ENCODE results near the gene TMEM120B.

The TMEM120B gene

GRCh38 chr12:121799156-121799841 is 86.7 kb downstream of the TMEM120B start:
- peak; percentile 92 for DNase-seq (ENCODE audit: low read depth)
- no peak for TF ChIP-seq CTCF (conservative IDR thresholded peaks at IDR 0.05; ENCODE audit: low read length)
- H3K4me3 ChIP-seq (ENCODE audit: low read length): peak overlapping the region; percentile 66

GRCh38 chr12:121799842-121800693 is 87.5 kb downstream of the TMEM120B start:
- H3K4me3 ChIP-seq (ENCODE audit: low read length): peak overlapping the region; percentile 66
- peak; percentile 90 for DNase-seq (ENCODE audit: low read depth)
- TF ChIP-seq CTCF (conservative IDR thresholded peaks at IDR 0.05; ENCODE audit: low read length): no peak

- H3K4me3 ChIP-seq (ENCODE audit: low read length): peak overlapping the region; percentile 69
- TF ChIP-seq CTCF (conservative IDR thresholded peaks at IDR 0.05; ENCODE audit: low read length): no peak
- peak; percentile 86 for DNase-seq (ENCODE audit: low read depth)
Observed at GRCh38 chr12:121800694-121801594, 88.4 kb downstream of the TMEM120B start.

- peak; percentile 46 for DNase-seq (ENCODE audit: low read depth)
- peak overlapping the region; percentile 69 for H3K4me3 ChIP-seq (ENCODE audit: low read length)
- TF ChIP-seq CTCF (conservative IDR thresholded peaks at IDR 0.05; ENCODE audit: low read length): no peak
Observed at GRCh38 chr12:121801595-121802484, 89.3 kb downstream of the TMEM120B start.

- DNase-seq (ENCODE audit: low read depth): no peak
- TF ChIP-seq CTCF (conservative IDR thresholded peaks at IDR 0.05; ENCODE audit: low read length): no peak
Observed at GRCh38 chr12:121802485-121802842, 89.9 kb downstream of the TMEM120B start.

More at GRCh38 chr12:121802485-121802842, 89.9 kb downstream of the TMEM120B start:
- H3K4me3 ChIP-seq (ENCODE audit: low read length): peak overlapping the region; percentile 69

Data from AG10803 (cell line).